ENCODE data around the gene IFNGR1.

Gene IFNGR1

GRCh38 chr6:137150072-137150471 lies 69.1 kb downstream of the IFNGR1 start:
- no peak overlapping the region for H3K4me3 ChIP-seq (ENCODE audit: low read depth, low read length)
- no peak for TF ChIP-seq CTCF (IDR thresholded peaks at IDR 0.05; ENCODE audit: low read depth, low read length)

- TF ChIP-seq CTCF (IDR thresholded peaks at IDR 0.05; ENCODE audit: low read depth, low read length) = no peak
- no peak overlapping the region for H3K4me3 ChIP-seq (ENCODE audit: low read depth, low read length)
Observed at GRCh38 chr6:137149035-137149393, 70.2 kb downstream of the IFNGR1 start.

GRCh38 chr6:137148306-137149034 lies 70.7 kb downstream of the IFNGR1 start:
- TF ChIP-seq CTCF (IDR thresholded peaks at IDR 0.05; ENCODE audit: low read depth, low read length) = no peak
- H3K4me3 ChIP-seq (ENCODE audit: low read depth, low read length) = no peak overlapping the region
